Measurements from ENCODE around the gene LIMS2. TPM values are rescaled to one million over a fixed set of nuclear protein-coding genes. Genes with fewer than 3 reads are reported as not detected.
A peak's percentile ranks its signal among the peaks of the same experiment; 100 is the strongest.

The LIMS2 gene
- total and polyA plus RNA-seq, 4 donors = 6.0 to 177 (median 73.3) TPM

- 80% methylated on average over 24 of the region's 25 CpGs for WGBS (ENCODE audit: insufficient coverage)
- Histone ChIP-seq H3K36me3 (ENCODE audit: control insufficient read depth, insufficient read depth, low read length) (peaks cover 28% of the 10 kb centered on the region), H3K4me3 (ENCODE audit: low read depth, low read length) (no peak overlapping the region), H3K4me1 (ENCODE audit: control insufficient read depth, insufficient read depth, low read length) (peaks cover 97% of the 10 kb centered on the region), H3K27me3 (ENCODE audit: control insufficient read depth, insufficient read depth, low read length) (no peaks in the 10 kb centered on the region), H3K27ac (ENCODE audit: low read depth, low read length) (peak overlapping the region; percentile 57), H3K9me3 (ENCODE audit: control insufficient read depth, insufficient read depth, low read length) (no peaks in the 10 kb centered on the region)
- DNase-seq (ENCODE audit: low read depth in 4 of 6, low spot score in 6 of 6) = no peak
These were observed 33.4 kb downstream of the LIMS2 start for GRCh38 chr2:127641846-127642507.

GRCh38 chr2:127641133-127641532, 34.2 kb downstream of the LIMS2 start:
- Histone ChIP-seq H3K4me3 (ENCODE audit: low read depth, low read length) (no peak overlapping the region), H3K9me3 (ENCODE audit: control insufficient read depth, insufficient read depth, low read length) (no peaks in the 10 kb centered on the region), H3K27me3 (ENCODE audit: control insufficient read depth, insufficient read depth, low read length) (no peaks in the 10 kb centered on the region), H3K4me1 (ENCODE audit: control insufficient read depth, insufficient read depth, low read length) (peaks cover 95% of the 10 kb centered on the region), H3K27ac (ENCODE audit: low read depth, low read length) (no peak overlapping the region), H3K36me3 (ENCODE audit: control insufficient read depth, insufficient read depth, low read length) (peaks cover 27% of the 10 kb centered on the region)
- DNase-seq (ENCODE audit: low read depth in 4 of 6, low spot score in 6 of 6) = no peak
- WGBS (ENCODE audit: insufficient coverage) = 88% methylated on average over 6 of the region's 6 CpGs

- Histone ChIP-seq H3K27ac (ENCODE audit: low read depth, low read length) (peak overlapping the region; percentile 15), H3K36me3 (ENCODE audit: control insufficient read depth, insufficient read depth, low read length) (peaks cover 31% of the 10 kb centered on the region), H3K9me3 (ENCODE audit: control insufficient read depth, insufficient read depth, low read length) (no peaks in the 10 kb centered on the region), H3K4me3 (ENCODE audit: low read depth, low read length) (no peak overlapping the region), H3K4me1 (ENCODE audit: control insufficient read depth, insufficient read depth, low read length) (peaks cover 90% of the 10 kb centered on the region), H3K27me3 (ENCODE audit: control insufficient read depth, insufficient read depth, low read length) (no peaks in the 10 kb centered on the region)
- WGBS (ENCODE audit: insufficient coverage) = 76% methylated on average over 22 of the region's 25 CpGs
- peak in 1 of 6 donors; percentile 37 for DNase-seq (ENCODE audit: low read depth in 4 of 6, low spot score in 6 of 6)
These were observed 35.0 kb downstream of the LIMS2 start for GRCh38 chr2:127640082-127641072.

GRCh38 chr2:127639111-127639474, 36.2 kb downstream of the LIMS2 start:
- DNase-seq (ENCODE audit: low read depth in 4 of 6, low spot score in 6 of 6) = no peak
- Histone ChIP-seq H3K9me3 (ENCODE audit: control insufficient read depth, insufficient read depth, low read length) (no peaks in the 10 kb centered on the region), H3K36me3 (ENCODE audit: control insufficient read depth, insufficient read depth, low read length) (peaks cover 34% of the 10 kb centered on the region), H3K27me3 (ENCODE audit: control insufficient read depth, insufficient read depth, low read length) (no peaks in the 10 kb centered on the region), H3K4me1 (ENCODE audit: control insufficient read depth, insufficient read depth, low read length) (peaks cover 92% of the 10 kb centered on the region), H3K4me3 (ENCODE audit: low read depth, low read length) (no peak overlapping the region), H3K27ac (ENCODE audit: low read depth, low read length) (no peak overlapping the region)
- WGBS (ENCODE audit: insufficient coverage) = 95% methylated on average over 11 of the region's 13 CpGs

GRCh38 chr2:127638361-127639110, 36.8 kb downstream of the LIMS2 start:
- no peak overlapping the region for H3K27ac ChIP-seq (ENCODE audit: low read depth, low read length)
- H3K4me1 ChIP-seq (ENCODE audit: control insufficient read depth, insufficient read depth, low read length) = peaks cover 92% of the 10 kb centered on the region

GRCh38 chr2:127637725-127638252, 37.5 kb downstream of the LIMS2 start:
- 51% methylated on average over 8 of the region's 8 CpGs for WGBS (ENCODE audit: insufficient coverage)
- DNase-seq (ENCODE audit: low read depth in 4 of 6, low spot score in 6 of 6) = no peak
- peaks cover 35% of the 10 kb centered on the region for H3K36me3 ChIP-seq (ENCODE audit: control insufficient read depth, insufficient read depth, low read length)
- H3K4me1 ChIP-seq (ENCODE audit: control insufficient read depth, insufficient read depth, low read length) = peaks cover 92% of the 10 kb centered on the region
- H3K4me3 ChIP-seq (ENCODE audit: low read depth, low read length) = no peak overlapping the region
- no peaks in the 10 kb centered on the region for H3K9me3 ChIP-seq (ENCODE audit: control insufficient read depth, insufficient read depth, low read length)
- H3K27me3 ChIP-seq (ENCODE audit: control insufficient read depth, insufficient read depth, low read length) = no peaks in the 10 kb centered on the region
- peak overlapping the region; percentile 61 for H3K27ac ChIP-seq (ENCODE audit: low read depth, low read length)

More at GRCh38 chr2:127638361-127639110, 36.8 kb downstream of the LIMS2 start:
- 62% methylated on average over 18 of the region's 23 CpGs for WGBS (ENCODE audit: insufficient coverage)
- no peak for DNase-seq (ENCODE audit: low read depth in 4 of 6, low spot score in 6 of 6)
- no peak overlapping the region for H3K4me3 ChIP-seq (ENCODE audit: low read depth, low read length)
- H3K27me3 ChIP-seq (ENCODE audit: control insufficient read depth, insufficient read depth, low read length) = no peaks in the 10 kb centered on the region
- H3K36me3 ChIP-seq (ENCODE audit: control insufficient read depth, insufficient read depth, low read length) = peaks cover 34% of the 10 kb centered on the region
- no peaks in the 10 kb centered on the region for H3K9me3 ChIP-seq (ENCODE audit: control insufficient read depth, insufficient read depth, low read length)

GRCh38 chr2:127637236-127637630, 38.1 kb downstream of the LIMS2 start:
- Histone ChIP-seq H3K4me3 (ENCODE audit: low read depth, low read length) (no peak overlapping the region), H3K36me3 (ENCODE audit: control insufficient read depth, insufficient read depth, low read length) (peaks cover 36% of the 10 kb centered on the region), H3K27me3 (ENCODE audit: control insufficient read depth, insufficient read depth, low read length) (no peaks in the 10 kb centered on the region), H3K4me1 (ENCODE audit: control insufficient read depth, insufficient read depth, low read length) (peaks cover 87% of the 10 kb centered on the region), H3K9me3 (ENCODE audit: control insufficient read depth, insufficient read depth, low read length) (no peaks in the 10 kb centered on the region), H3K27ac (ENCODE audit: low read depth, low read length) (peak overlapping the region; percentile 61)
- WGBS (ENCODE audit: insufficient coverage) = 89% methylated on average over 6 of the region's 13 CpGs
- DNase-seq (ENCODE audit: low read depth in 4 of 6, low spot score in 6 of 6) = no peak

- Histone ChIP-seq H3K27me3 (ENCODE audit: control insufficient read depth, insufficient read depth, low read length) (no peaks in the 10 kb centered on the region), H3K4me1 (ENCODE audit: control insufficient read depth, insufficient read depth, low read length) (peaks cover 80% of the 10 kb centered on the region), H3K4me3 (ENCODE audit: low read depth, low read length) (no peak overlapping the region), H3K9me3 (ENCODE audit: control insufficient read depth, insufficient read depth, low read length) (no peaks in the 10 kb centered on the region), H3K27ac (ENCODE audit: low read depth, low read length) (no peak overlapping the region), H3K36me3 (ENCODE audit: control insufficient read depth, insufficient read depth, low read length) (peaks cover 38% of the 10 kb centered on the region)
- no peak for DNase-seq (ENCODE audit: low read depth in 4 of 6, low spot score in 6 of 6)
- WGBS (ENCODE audit: insufficient coverage) = 89% methylated on average over 31 of the region's 33 CpGs
These were observed 38.8 kb downstream of the LIMS2 start for GRCh38 chr2:127636248-127637235.
